ENCODE measurements around the gene WRNIP1. TPM values are rescaled to one million over a fixed set of nuclear protein-coding genes. Genes with fewer than 3 reads are reported as not detected.

The WRNIP1 gene
- total and polyA plus RNA-seq, 4 donors = 35.9 to 78.0 (median 67.1) TPM

GRCh38 chr6:2780102-2780737 is 15.0 kb downstream of the WRNIP1 start:
- Histone ChIP-seq H3K27ac (ENCODE audit: low read depth, low read length) (no peak overlapping the region), H3K9me3 (ENCODE audit: control insufficient read depth, insufficient read depth, low read length) (no peaks in the 10 kb centered on the region), H3K4me1 (ENCODE audit: control insufficient read depth, insufficient read depth, low read length) (peaks cover 9% of the 10 kb centered on the region), H3K27me3 (ENCODE audit: control insufficient read depth, insufficient read depth, low read length) (no peaks in the 10 kb centered on the region), H3K4me3 (ENCODE audit: low read depth, low read length) (no peak overlapping the region), H3K36me3 (ENCODE audit: control insufficient read depth, insufficient read depth, low read length) (peaks cover 30% of the 10 kb centered on the region)
- no peak for DNase-seq (ENCODE audit: low read depth in 4 of 6, low spot score in 6 of 6)
- WGBS (ENCODE audit: insufficient coverage) = 73% methylated on average over 8 of the region's 9 CpGs

GRCh38 chr6:2781685-2782355 is 16.6 kb downstream of the WRNIP1 start:
- Histone ChIP-seq H3K4me1 (ENCODE audit: control insufficient read depth, insufficient read depth, low read length) (peaks cover 9% of the 10 kb centered on the region), H3K27me3 (ENCODE audit: control insufficient read depth, insufficient read depth, low read length) (no peaks in the 10 kb centered on the region), H3K4me3 (ENCODE audit: low read depth, low read length) (no peak overlapping the region), H3K27ac (ENCODE audit: low read depth, low read length) (no peak overlapping the region), H3K36me3 (ENCODE audit: control insufficient read depth, insufficient read depth, low read length) (peaks cover 37% of the 10 kb centered on the region), H3K9me3 (ENCODE audit: control insufficient read depth, insufficient read depth, low read length) (no peaks in the 10 kb centered on the region)
- 93% methylated on average over 5 of the region's 7 CpGs for WGBS (ENCODE audit: insufficient coverage)
- DNase-seq (ENCODE audit: low read depth in 4 of 6, low spot score in 6 of 6) = no peak

GRCh38 chr6:2782356-2782708 is 17.1 kb downstream of the WRNIP1 start:
- Histone ChIP-seq H3K9me3 (ENCODE audit: control insufficient read depth, insufficient read depth, low read length) (no peaks in the 10 kb centered on the region), H3K36me3 (ENCODE audit: control insufficient read depth, insufficient read depth, low read length) (peaks cover 40% of the 10 kb centered on the region), H3K4me1 (ENCODE audit: control insufficient read depth, insufficient read depth, low read length) (peaks cover 9% of the 10 kb centered on the region), H3K4me3 (ENCODE audit: low read depth, low read length) (no peak overlapping the region), H3K27me3 (ENCODE audit: control insufficient read depth, insufficient read depth, low read length) (no peaks in the 10 kb centered on the region), H3K27ac (ENCODE audit: low read depth, low read length) (no peak overlapping the region)
- DNase-seq (ENCODE audit: low read depth in 4 of 6, low spot score in 6 of 6) = no peak
- 88% methylated on average over 5 of the region's 9 CpGs for WGBS (ENCODE audit: insufficient coverage)

GRCh38 chr6:2782825-2783187 is 17.6 kb downstream of the WRNIP1 start:
- H3K27ac ChIP-seq (ENCODE audit: low read depth, low read length) = no peak overlapping the region
- no peaks in the 10 kb centered on the region for H3K9me3 ChIP-seq (ENCODE audit: control insufficient read depth, insufficient read depth, low read length)
- peaks cover 40% of the 10 kb centered on the region for H3K36me3 ChIP-seq (ENCODE audit: control insufficient read depth, insufficient read depth, low read length)
- no peak for DNase-seq (ENCODE audit: low read depth in 4 of 6, low spot score in 6 of 6)
- WGBS (ENCODE audit: insufficient coverage) = 69% methylated on average over 10 of the region's 10 CpGs
- peaks cover 9% of the 10 kb centered on the region for H3K4me1 ChIP-seq (ENCODE audit: control insufficient read depth, insufficient read depth, low read length)
- no peak overlapping the region for H3K4me3 ChIP-seq (ENCODE audit: low read depth, low read length)
- H3K27me3 ChIP-seq (ENCODE audit: control insufficient read depth, insufficient read depth, low read length) = no peaks in the 10 kb centered on the region

GRCh38 chr6:2783188-2783963 is 18.2 kb downstream of the WRNIP1 start:
- Histone ChIP-seq H3K9me3 (ENCODE audit: control insufficient read depth, insufficient read depth, low read length) (no peaks in the 10 kb centered on the region), H3K36me3 (ENCODE audit: control insufficient read depth, insufficient read depth, low read length) (peaks cover 40% of the 10 kb centered on the region), H3K27me3 (ENCODE audit: control insufficient read depth, insufficient read depth, low read length) (no peaks in the 10 kb centered on the region), H3K4me3 (ENCODE audit: low read depth, low read length) (no peak overlapping the region), H3K4me1 (ENCODE audit: control insufficient read depth, insufficient read depth, low read length) (peaks cover 9% of the 10 kb centered on the region), H3K27ac (ENCODE audit: low read depth, low read length) (no peak overlapping the region)
- WGBS (ENCODE audit: insufficient coverage) = 57% methylated on average over 10 of the region's 19 CpGs
- no peak for DNase-seq (ENCODE audit: low read depth in 4 of 6, low spot score in 6 of 6)

- Histone ChIP-seq H3K9me3 (ENCODE audit: control insufficient read depth, insufficient read depth, low read length) (no peaks in the 10 kb centered on the region), H3K27me3 (ENCODE audit: control insufficient read depth, insufficient read depth, low read length) (no peaks in the 10 kb centered on the region), H3K4me1 (ENCODE audit: control insufficient read depth, insufficient read depth, low read length) (peaks cover 9% of the 10 kb centered on the region), H3K4me3 (ENCODE audit: low read depth, low read length) (no peak overlapping the region), H3K36me3 (ENCODE audit: control insufficient read depth, insufficient read depth, low read length) (peaks cover 41% of the 10 kb centered on the region), H3K27ac (ENCODE audit: low read depth, low read length) (no peak overlapping the region)
- WGBS (ENCODE audit: insufficient coverage) = 82% methylated on average over 1 of the region's 5 CpGs
- DNase-seq (ENCODE audit: low read depth in 4 of 6, low spot score in 6 of 6) = no peak
These were observed 18.9 kb downstream of the WRNIP1 start for GRCh38 chr6:2784061-2784460.

- Histone ChIP-seq H3K4me3 (ENCODE audit: low read depth, low read length) (no peak overlapping the region), H3K36me3 (ENCODE audit: control insufficient read depth, insufficient read depth, low read length) (peaks cover 38% of the 10 kb centered on the region), H3K27me3 (ENCODE audit: control insufficient read depth, insufficient read depth, low read length) (no peaks in the 10 kb centered on the region), H3K9me3 (ENCODE audit: control insufficient read depth, insufficient read depth, low read length) (no peaks in the 10 kb centered on the region), H3K4me1 (ENCODE audit: control insufficient read depth, insufficient read depth, low read length) (peaks cover 9% of the 10 kb centered on the region), H3K27ac (ENCODE audit: low read depth, low read length) (no peak overlapping the region)
- WGBS (ENCODE audit: insufficient coverage) = 90% methylated on average over 7 of the region's 7 CpGs
- no peak for DNase-seq (ENCODE audit: low read depth in 4 of 6, low spot score in 6 of 6)
These were observed 19.7 kb downstream of the WRNIP1 start for GRCh38 chr6:2784930-2785329.

- peaks cover 9% of the 10 kb centered on the region for H3K4me1 ChIP-seq (ENCODE audit: control insufficient read depth, insufficient read depth, low read length)
- no peak overlapping the region for H3K4me3 ChIP-seq (ENCODE audit: low read depth, low read length)
- peaks cover 34% of the 10 kb centered on the region for H3K36me3 ChIP-seq (ENCODE audit: control insufficient read depth, insufficient read depth, low read length)
- H3K27me3 ChIP-seq (ENCODE audit: control insufficient read depth, insufficient read depth, low read length) = no peaks in the 10 kb centered on the region
- DNase-seq (ENCODE audit: low read depth in 4 of 6, low spot score in 6 of 6) = no peak
- no peaks in the 10 kb centered on the region for H3K9me3 ChIP-seq (ENCODE audit: control insufficient read depth, insufficient read depth, low read length)
- H3K27ac ChIP-seq (ENCODE audit: low read depth, low read length) = no peak overlapping the region
- 88% methylated on average over 4 of the region's 4 CpGs for WGBS (ENCODE audit: insufficient coverage)
These were observed 21.1 kb downstream of the WRNIP1 start for GRCh38 chr6:2786269-2786668.

- peak in 4 of 6 donors; percentile 24 to 80 (median 58) for DNase-seq (ENCODE audit: low read depth in 4 of 6, low spot score in 6 of 6)
- peaks cover 10% of the 10 kb centered on the region for H3K4me1 ChIP-seq (ENCODE audit: control insufficient read depth, insufficient read depth, low read length)
- 32% methylated on average over 4 of the region's 11 CpGs for WGBS (ENCODE audit: insufficient coverage)
- H3K27ac ChIP-seq (ENCODE audit: low read depth, low read length) = peak overlapping the region; percentile 36
- H3K4me3 ChIP-seq (ENCODE audit: low read depth, low read length) = no peak overlapping the region
- no peaks in the 10 kb centered on the region for H3K9me3 ChIP-seq (ENCODE audit: control insufficient read depth, insufficient read depth, low read length)
- no peaks in the 10 kb centered on the region for H3K27me3 ChIP-seq (ENCODE audit: control insufficient read depth, insufficient read depth, low read length)
- H3K36me3 ChIP-seq (ENCODE audit: control insufficient read depth, insufficient read depth, low read length) = peaks cover 11% of the 10 kb centered on the region
These were observed 25.6 kb downstream of the WRNIP1 start for GRCh38 chr6:2790588-2791449.
